ENCODE results near the gene TEX28. TPM values are rescaled to one million over a fixed set of nuclear protein-coding genes. Genes with fewer than 3 reads are reported as not detected.
A peak's percentile ranks its signal among the peaks of the same experiment; 100 is the strongest.
"Not testable (repeated sequence)": the region's sequence is repeated elsewhere in the genome, so short reads cannot be mapped to it uniquely, and the experiment has no call there.

TEX28 gene
- total and polyA plus RNA-seq, 7 experiments from 2014 or later: not detected

DNA sequence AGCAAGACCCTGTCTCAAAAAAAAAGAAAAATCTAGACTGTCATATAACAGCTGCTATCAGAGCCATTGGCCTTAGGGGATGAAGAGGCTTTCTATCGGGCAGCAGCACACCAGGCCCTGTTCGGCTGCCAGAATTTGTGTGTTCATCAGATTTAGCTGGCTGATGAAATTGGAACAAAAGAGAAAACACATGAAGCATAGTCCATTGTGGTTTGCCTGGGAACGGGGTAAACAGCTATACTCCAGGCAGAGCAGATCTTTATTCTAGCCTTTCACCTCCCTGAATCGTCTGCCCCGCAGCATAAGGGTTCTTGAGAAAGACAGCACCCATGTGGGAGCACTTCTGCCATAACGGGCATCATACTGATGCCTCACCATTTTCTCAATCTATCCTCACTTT lies 12.3 kb upstream of the TEX28 start:
- no peaks in the 10 kb centered on the region for H3K27me3 ChIP-seq (ENCODE audit: control insufficient read depth in 2 of 2, insufficient read depth in 2 of 2, low read length in 2 of 2)
- H3K27ac ChIP-seq (ENCODE audit: low read depth, low read length): no peak overlapping the region
- CTCF ChIA-PET: interaction anchor here (1.0 to 2.7 kb wide), 2 partner anchors 170 to 221 kb away, joined by 4 to 9 read pairs; no protein-coding TSS in a partner anchor
- H3K4me3 ChIP-seq (ENCODE audit: low read length): no peak overlapping the region
- Mint-ChIP-seq H3K4me1 (peaks cover 12 to 31% (median 21%) of the 10 kb centered on the region in 7 donors), H3K27ac (no peak overlapping the region), H3K36me3 (no peaks in the 10 kb centered on the region), H3K27me3 (no peaks in the 10 kb centered on the region), H3K9me3 (no peaks in the 10 kb centered on the region), H3K4me3 (no peak overlapping the region)
- POLR2A ChIA-PET: no interaction called here
- intact Hi-C loops (cut with micrococcal nuclease): no loop called here
- peaks cover 15 to 25% of the 10 kb centered on the region in 2 donors for H3K4me1 ChIP-seq (ENCODE audit: control insufficient read depth in 2 of 2, insufficient read depth in 2 of 2, low read length in 2 of 2)
- ATAC-seq (no peak), DNase-seq (no peak)
- H3K36me3 ChIP-seq (ENCODE audit: control insufficient read depth in 2 of 3, insufficient read depth in 3 of 3, low read length in 3 of 3): no peaks in the 10 kb centered on the region
- no peaks in the 10 kb centered on the region for H3K9me3 ChIP-seq (ENCODE audit: control insufficient read depth in 2 of 3, low read length in 3 of 3)

DNA sequence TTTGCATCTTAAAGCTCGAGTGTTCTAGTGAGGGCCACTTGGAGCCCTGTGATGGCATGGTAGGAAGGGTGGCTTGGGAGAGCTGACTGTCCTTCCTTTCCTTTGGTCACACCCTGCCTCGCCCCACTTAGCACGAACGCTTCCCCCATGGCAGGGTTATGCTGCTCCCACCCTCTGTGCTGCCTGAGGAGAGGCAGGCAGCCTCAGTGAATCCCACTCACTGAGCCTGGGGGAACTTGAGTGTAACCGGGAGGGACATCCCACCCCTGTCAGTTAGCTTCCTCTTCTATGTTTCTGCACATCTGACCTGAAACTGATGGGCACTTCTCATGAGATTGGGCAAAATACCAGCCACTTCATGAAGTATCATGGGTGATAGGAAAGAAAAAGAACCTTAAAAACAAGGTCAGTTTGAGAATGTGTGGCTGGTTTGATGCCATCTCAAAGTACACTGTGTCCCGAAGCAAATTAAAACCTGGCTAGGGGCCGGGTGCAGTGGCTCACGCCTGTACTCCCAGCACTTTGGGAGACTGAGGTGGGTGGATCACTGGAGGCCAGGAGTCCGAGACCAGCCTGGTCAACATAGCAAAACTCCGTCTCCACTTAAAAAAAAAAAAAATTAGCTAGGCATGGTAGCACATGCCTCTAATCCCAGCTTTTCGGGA lies 10.7 kb upstream of the TEX28 start:
- Mint-ChIP-seq H3K4me1 (peaks cover 12 to 25% (median 21%) of the 10 kb centered on the region in 7 donors), H3K27ac (no peak overlapping the region), H3K9me3 (no peaks in the 10 kb centered on the region), H3K4me3 (no peak overlapping the region), H3K36me3 (no peaks in the 10 kb centered on the region), H3K27me3 (no peaks in the 10 kb centered on the region)
- intact Hi-C loops (cut with micrococcal nuclease): no loop called here
- Histone ChIP-seq H3K27me3 (ENCODE audit: control insufficient read depth in 2 of 2, insufficient read depth in 2 of 2, low read length in 2 of 2) (no peaks in the 10 kb centered on the region), H3K4me3 (ENCODE audit: low read length) (no peak overlapping the region), H3K9me3 (ENCODE audit: control insufficient read depth in 2 of 3, low read length in 3 of 3) (no peaks in the 10 kb centered on the region), H3K36me3 (ENCODE audit: control insufficient read depth in 2 of 3, insufficient read depth in 3 of 3, low read length in 3 of 3) (no peaks in the 10 kb centered on the region), H3K4me1 (ENCODE audit: control insufficient read depth in 2 of 2, insufficient read depth in 2 of 2, low read length in 2 of 2) (peaks cover 15 to 18% of the 10 kb centered on the region in 2 donors), H3K27ac (ENCODE audit: low read depth, low read length) (no peak overlapping the region)
- DNase-seq (no peak), ATAC-seq (no peak)
- ChIA-PET POLR2A (interaction anchor here (1.0 kb wide), 1 partner anchor 21 kb away, joined by 4 read pairs; no protein-coding TSS in a partner anchor), CTCF (no interaction called here)

DNA sequence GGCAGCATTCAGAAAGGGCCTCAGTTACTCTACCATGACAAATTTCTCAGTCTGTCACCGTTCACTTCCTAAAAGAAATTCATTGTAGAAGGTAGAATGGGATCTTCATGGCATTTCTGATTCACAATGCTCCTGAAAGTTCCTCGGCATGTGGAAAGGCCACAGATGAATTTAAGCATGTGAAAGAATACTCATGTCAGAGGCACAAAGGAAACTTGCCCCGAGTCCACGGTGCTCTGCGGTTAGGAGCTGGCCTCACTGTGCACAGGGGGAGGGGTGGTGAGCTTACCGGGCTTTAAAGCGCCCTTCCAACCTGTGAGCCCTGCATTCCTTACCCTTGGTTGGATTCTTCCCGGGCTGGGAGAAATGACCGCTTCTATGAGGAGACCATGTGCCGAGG lies 9.9 kb upstream of the TEX28 start:
- intact Hi-C loops (cut with micrococcal nuclease): no loop called here
- Mint-ChIP-seq H3K36me3 (no peaks in the 10 kb centered on the region), H3K4me3 (no peak overlapping the region), H3K27ac (no peak overlapping the region), H3K4me1 (peaks cover 12 to 25% (median 20%) of the 10 kb centered on the region in 7 donors), H3K9me3 (no peaks in the 10 kb centered on the region), H3K27me3 (peaks cover 0 to 2% (median 0%) of the 10 kb centered on the region in 5 donors)
- no peaks in the 10 kb centered on the region for H3K27me3 ChIP-seq (ENCODE audit: control insufficient read depth in 2 of 2, insufficient read depth in 2 of 2, low read length in 2 of 2)
- H3K27ac ChIP-seq (ENCODE audit: low read depth, low read length): no peak overlapping the region
- DNase-seq: no peak
- ATAC-seq: no peak
- H3K4me3 ChIP-seq (ENCODE audit: low read length): no peak overlapping the region
- ChIA-PET POLR2A (no interaction called here), CTCF (no interaction called here)
- H3K9me3 ChIP-seq (ENCODE audit: control insufficient read depth in 2 of 3, low read length in 3 of 3): no peaks in the 10 kb centered on the region
- peaks cover 15 to 18% of the 10 kb centered on the region in 2 donors for H3K4me1 ChIP-seq (ENCODE audit: control insufficient read depth in 2 of 2, insufficient read depth in 2 of 2, low read length in 2 of 2)
- no peaks in the 10 kb centered on the region for H3K36me3 ChIP-seq (ENCODE audit: control insufficient read depth in 2 of 3, insufficient read depth in 3 of 3, low read length in 3 of 3)

DNA sequence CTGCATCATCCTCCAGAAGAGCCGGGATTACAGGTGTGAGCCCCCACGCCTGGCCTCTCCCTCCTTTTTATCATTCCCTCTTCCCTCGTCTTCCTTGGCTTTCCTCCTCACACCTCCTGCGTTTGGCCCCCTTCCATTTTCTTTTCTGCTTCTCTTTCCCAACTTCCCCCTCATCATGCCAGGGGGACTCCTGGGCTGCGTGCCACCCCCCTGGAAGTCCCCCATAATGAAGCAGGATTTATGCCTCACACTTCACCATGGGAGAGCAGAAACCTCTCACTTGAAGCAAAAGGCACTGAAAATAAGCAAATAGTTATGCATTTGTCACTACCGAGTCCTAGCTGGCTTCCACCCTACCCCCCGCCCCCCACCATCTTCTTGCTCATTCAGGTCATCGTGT lies 8.6 kb upstream of the TEX28 start:
- CTCF ChIA-PET: no interaction called here

DNA sequence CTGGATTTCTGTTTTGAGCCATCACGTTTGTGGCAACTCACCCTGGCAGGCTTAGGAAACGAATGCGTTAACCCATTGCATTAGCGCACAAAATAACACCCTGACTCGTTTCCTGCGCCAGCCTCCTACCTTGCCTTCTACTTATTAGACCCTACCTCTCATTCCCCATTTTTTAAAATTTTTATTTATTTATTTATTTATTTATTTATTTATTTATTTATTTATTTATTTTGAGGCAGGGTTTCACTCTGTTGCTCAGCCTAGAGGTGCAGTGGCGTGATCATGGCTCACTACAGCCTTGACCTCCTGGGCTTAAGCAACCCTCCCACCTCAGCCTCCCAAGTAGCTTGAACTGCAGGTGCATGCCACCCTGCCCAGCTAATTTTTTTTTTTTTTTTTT lies 8.1 kb upstream of the TEX28 start:
- H3K27me3 Mint-ChIP-seq; H3K36me3 Mint-ChIP-seq; CTCF ChIA-PET; H3K27me3 ChIP-seq (ENCODE audit: control insufficient read depth in 2 of 2, insufficient read depth in 2 of 2, low read length in 2 of 2); H3K27ac ChIP-seq (ENCODE audit: low read depth, low read length); H3K4me3 ChIP-seq (ENCODE audit: low read length); H3K9me3 ChIP-seq (ENCODE audit: control insufficient read depth in 2 of 3, low read length in 3 of 3); H3K27ac Mint-ChIP-seq; ATAC-seq; intact Hi-C loops (cut with micrococcal nuclease); DNase-seq; H3K36me3 ChIP-seq (ENCODE audit: control insufficient read depth in 2 of 3, insufficient read depth in 3 of 3, low read length in 3 of 3); H3K4me3 Mint-ChIP-seq; H3K9me3 Mint-ChIP-seq; H3K4me1 ChIP-seq (ENCODE audit: control insufficient read depth in 2 of 2, insufficient read depth in 2 of 2, low read length in 2 of 2): not testable (repeated sequence)
- H3K4me1 Mint-ChIP-seq: peaks cover 6 to 17% (median 12%) of the 10 kb centered on the region in 7 donors
- POLR2A ChIA-PET: interaction anchor here (0.6 kb wide), 3 partner anchors 171 to 279 kb away, joined by 3 to 7 read pairs (median 4); no protein-coding TSS in a partner anchor

More for the DNA sequence above, 8.6 kb upstream of the TEX28 start:
- H3K4me1 Mint-ChIP-seq: peaks cover 11 to 22% (median 17%) of the 10 kb centered on the region in 7 donors
- Histone ChIP-seq H3K36me3 (ENCODE audit: control insufficient read depth in 2 of 3, insufficient read depth in 3 of 3, low read length in 3 of 3) (no peaks in the 10 kb centered on the region), H3K27me3 (ENCODE audit: control insufficient read depth in 2 of 2, insufficient read depth in 2 of 2, low read length in 2 of 2) (no peaks in the 10 kb centered on the region), H3K4me3 (ENCODE audit: low read length) (no peak overlapping the region), H3K27ac (ENCODE audit: low read depth, low read length) (no peak overlapping the region), H3K9me3 (ENCODE audit: control insufficient read depth in 2 of 3, low read length in 3 of 3) (no peaks in the 10 kb centered on the region), H3K4me1 (ENCODE audit: control insufficient read depth in 2 of 2, insufficient read depth in 2 of 2, low read length in 2 of 2) (peaks cover 9 to 11% of the 10 kb centered on the region in 2 donors)
- POLR2A ChIA-PET: interaction anchor here (0.6 kb wide), 3 partner anchors 172 to 279 kb away, joined by 3 to 7 read pairs (median 4); no protein-coding TSS in a partner anchor
- DNase-seq (no peak), ATAC-seq (no peak)
- no peak overlapping the region for H3K27ac Mint-ChIP-seq
- peaks cover 0 to 2% (median 0%) of the 10 kb centered on the region in 5 donors for H3K27me3 Mint-ChIP-seq
- intact Hi-C loops (cut with micrococcal nuclease): no loop called here
- peak overlapping the region in 1 of 10 donors; percentile 29 for H3K4me3 Mint-ChIP-seq
- no peaks in the 10 kb centered on the region for H3K36me3 Mint-ChIP-seq
- H3K9me3 Mint-ChIP-seq: no peaks in the 10 kb centered on the region

DNA sequence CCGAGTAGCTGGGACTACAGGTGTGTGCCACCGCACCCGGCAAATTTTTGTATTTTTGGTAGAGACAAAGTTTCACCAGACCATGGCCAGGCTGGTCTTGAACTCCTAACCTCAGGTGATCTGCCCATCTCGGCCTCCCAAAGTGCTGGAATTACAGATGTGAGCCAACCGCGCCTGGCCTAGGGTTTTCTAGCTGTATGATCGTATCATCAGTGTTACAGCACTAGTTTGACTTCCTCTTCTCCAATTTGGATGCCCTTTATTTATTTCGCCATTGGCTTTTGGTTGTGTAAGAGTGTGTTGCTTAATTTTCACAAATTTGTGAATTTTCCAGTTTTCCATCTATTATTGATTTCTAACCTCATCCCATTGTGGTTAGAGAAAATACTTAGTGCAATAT lies 5.9 kb upstream of the TEX28 start:
- H3K27me3 Mint-ChIP-seq: peaks cover 0 to 2% (median 0%) of the 10 kb centered on the region in 5 donors
- ChIA-PET POLR2A (no interaction called here), CTCF (no interaction called here)
- peaks cover 0 to 7% (median 0%) of the 10 kb centered on the region in 7 donors for H3K4me1 Mint-ChIP-seq
- intact Hi-C loops (cut with micrococcal nuclease): no loop called here
- no peaks in the 10 kb centered on the region for H3K4me1 ChIP-seq (ENCODE audit: control insufficient read depth in 2 of 2, insufficient read depth in 2 of 2, low read length in 2 of 2)
- no peaks in the 10 kb centered on the region for H3K9me3 Mint-ChIP-seq
- no peak overlapping the region for H3K4me3 ChIP-seq (ENCODE audit: low read length)
- no peak overlapping the region for H3K4me3 Mint-ChIP-seq
- H3K27me3 ChIP-seq (ENCODE audit: control insufficient read depth in 2 of 2, insufficient read depth in 2 of 2, low read length in 2 of 2): no peaks in the 10 kb centered on the region
- DNase-seq (no peak), ATAC-seq (no peak)
- H3K27ac ChIP-seq (ENCODE audit: low read depth, low read length): no peak overlapping the region
- H3K27ac Mint-ChIP-seq: no peak overlapping the region
- no peaks in the 10 kb centered on the region for H3K9me3 ChIP-seq (ENCODE audit: control insufficient read depth in 2 of 3, low read length in 3 of 3)
- H3K36me3 Mint-ChIP-seq: no peaks in the 10 kb centered on the region
- no peaks in the 10 kb centered on the region for H3K36me3 ChIP-seq (ENCODE audit: control insufficient read depth in 2 of 3, insufficient read depth in 3 of 3, low read length in 3 of 3)

DNA sequence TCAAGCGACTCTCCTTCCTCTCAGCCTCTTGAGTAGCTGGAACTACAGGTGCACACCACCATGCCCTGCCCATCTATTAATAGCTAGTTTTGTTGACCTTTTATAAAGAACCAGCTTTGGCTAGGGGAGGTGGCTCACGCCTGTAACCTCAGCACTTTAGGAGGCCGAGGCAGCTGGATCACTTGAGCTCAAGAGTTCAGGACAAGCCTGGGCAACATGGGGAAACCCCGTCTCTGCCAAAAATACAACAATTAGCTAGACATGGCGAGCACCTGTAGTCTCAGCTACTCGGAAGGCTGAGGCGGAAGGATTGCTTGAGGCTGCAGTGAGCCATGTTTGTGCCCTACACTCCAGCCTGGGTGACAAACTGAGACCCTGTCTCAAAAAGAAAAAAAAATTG lies 3.4 kb upstream of the TEX28 start:
- Mint-ChIP-seq H3K4me3 (no peak overlapping the region), H3K27ac (no peak overlapping the region), H3K9me3 (peaks cover 0 to 1% (median 0%) of the 10 kb centered on the region in 11 donors), H3K27me3 (peaks cover 0 to 2% (median 0%) of the 10 kb centered on the region in 5 donors), H3K36me3 (no peaks in the 10 kb centered on the region), H3K4me1 (peaks cover 0 to 3% (median 0%) of the 10 kb centered on the region in 7 donors)
- Histone ChIP-seq H3K27ac (ENCODE audit: low read depth, low read length) (no peak overlapping the region), H3K4me1 (ENCODE audit: control insufficient read depth in 2 of 2, insufficient read depth in 2 of 2, low read length in 2 of 2) (no peaks in the 10 kb centered on the region), H3K36me3 (ENCODE audit: control insufficient read depth in 2 of 3, insufficient read depth in 3 of 3, low read length in 3 of 3) (no peaks in the 10 kb centered on the region), H3K27me3 (ENCODE audit: control insufficient read depth in 2 of 2, insufficient read depth in 2 of 2, low read length in 2 of 2) (no peaks in the 10 kb centered on the region), H3K4me3 (ENCODE audit: low read length) (no peak overlapping the region), H3K9me3 (ENCODE audit: control insufficient read depth in 2 of 3, low read length in 3 of 3) (no peaks in the 10 kb centered on the region)
- CTCF ChIA-PET: interaction anchor here (1.7 kb wide), 1 partner anchor 11 kb away, joined by 5 read pairs; no protein-coding TSS in a partner anchor
- ATAC-seq: no peak
- intact Hi-C loops (cut with micrococcal nuclease): no loop called here
- no peak for DNase-seq
- POLR2A ChIA-PET: no interaction called here
